HG03439 (cell line): ENCODE measurements around the gene FIZ1.

ENCODE experiments used
- ATAC-seq: cut with Tn5 transposase; IDR thresholded peaks from one replicate; pipeline ENCODE4 v1.9.1; 2021; ENCODE audit warnings: mild to moderate bottlenecking, moderate library complexity; ENCODE audit not compliant: unreplicated experiment

FIZ1 gene

DNA sequence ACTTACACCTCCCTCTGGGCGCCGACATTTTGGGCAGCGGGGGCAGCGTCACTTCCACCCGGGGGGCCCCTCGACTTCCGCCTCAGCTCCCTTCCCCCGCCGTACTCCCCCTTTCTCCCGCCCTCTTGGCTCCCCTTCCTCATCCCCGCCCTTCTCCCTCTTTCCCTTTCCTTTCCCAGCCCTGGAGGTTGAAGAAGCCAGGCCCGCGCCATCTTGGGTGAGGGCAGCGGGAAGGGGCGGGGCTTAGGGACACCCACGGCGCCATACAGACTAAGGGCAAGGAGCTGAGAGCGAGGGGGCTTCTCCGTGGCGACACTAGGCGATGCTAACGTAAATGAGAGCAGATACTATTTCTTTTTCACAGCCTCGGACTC, at the start of gene FIZ1:
Gene FIZ1 (minus strand): TSS at position 50 of the 374 bp plus-strand sequence. CDS start 1,652 bp downstream, outside the sequence.
- ATAC-seq, result peak; percentile 50

DNA sequence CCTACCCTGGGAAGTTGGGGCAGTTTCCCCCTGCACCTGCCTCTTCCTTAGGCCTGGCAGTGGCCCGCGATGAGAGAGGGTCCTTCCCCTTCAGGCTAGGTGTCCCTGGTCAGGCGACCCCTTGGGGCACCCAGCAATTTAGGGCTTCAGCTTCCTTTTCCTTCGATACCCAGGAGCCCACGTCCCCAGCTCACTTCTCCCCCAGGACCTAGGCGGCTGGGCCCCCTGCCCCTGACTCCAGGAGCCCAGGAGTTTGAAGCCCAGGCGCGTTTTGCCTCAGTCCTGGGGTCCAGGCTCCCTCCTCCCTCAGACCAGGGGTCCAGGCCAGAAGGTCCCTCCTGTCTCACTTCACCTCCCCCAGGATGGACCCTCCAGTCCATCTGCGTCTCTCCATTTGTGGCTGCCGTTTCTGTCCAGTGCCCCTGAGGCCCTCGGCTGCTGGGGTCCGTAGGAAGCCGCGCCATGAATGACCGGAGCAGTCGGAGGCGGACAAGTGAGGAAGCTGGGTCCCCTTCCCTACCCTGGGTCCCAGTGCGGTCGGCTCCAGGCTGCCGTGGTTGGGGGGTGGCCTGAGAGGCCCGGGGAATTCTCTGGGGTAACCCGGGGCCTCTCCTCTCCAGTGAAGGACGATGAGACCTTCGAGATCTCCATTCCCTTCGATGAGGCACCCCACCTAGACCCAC, 49.4 kb upstream of the FIZ1 start:
- ATAC-seq, result no peak

DNA sequence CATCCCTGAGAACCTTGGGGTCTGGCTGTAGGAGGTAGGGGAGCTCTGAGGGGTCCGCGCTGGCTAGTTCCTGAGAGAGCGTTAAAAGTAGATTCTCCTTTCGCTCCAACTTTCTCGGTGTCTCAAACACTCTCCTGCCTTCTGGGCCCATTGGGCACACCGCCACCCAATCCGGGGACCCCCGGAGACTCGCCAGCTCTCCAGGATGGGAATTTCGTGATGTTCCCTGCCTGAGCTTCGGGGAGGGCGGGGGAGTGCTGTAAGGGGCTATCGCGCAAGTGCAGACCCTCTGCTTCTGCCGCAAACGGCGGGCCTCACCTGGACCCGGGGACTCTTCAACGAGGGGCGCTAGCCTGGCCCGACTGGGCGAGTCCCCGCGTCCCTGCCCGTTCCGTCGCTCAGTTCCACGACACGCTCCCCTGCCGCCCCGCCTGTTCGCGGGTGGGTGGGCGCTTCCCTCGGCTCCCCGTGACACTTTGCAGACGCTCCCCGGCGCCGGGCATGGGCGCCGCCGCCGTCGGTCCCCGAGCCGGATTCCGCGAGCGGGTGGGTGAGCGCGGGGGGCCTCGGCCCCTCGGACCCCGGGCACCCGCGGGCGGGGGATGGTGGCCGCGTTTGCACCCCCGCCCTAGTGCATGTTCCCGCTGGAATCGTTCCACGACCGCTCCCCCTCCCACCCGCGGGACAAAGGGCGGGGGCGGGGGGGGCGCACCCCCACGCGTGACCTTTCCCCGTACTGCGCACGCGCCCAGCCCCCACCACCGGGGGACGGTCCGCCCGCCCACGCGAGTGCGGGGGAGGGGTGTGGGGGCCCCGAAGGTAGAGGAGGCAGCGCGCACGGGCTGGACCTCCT, 48.6 kb upstream of the FIZ1 start, which contains the start of gene CCDC106:
Gene CCDC106 (plus strand): TSS at position 481 of the 853 bp plus-strand sequence. CDS start 835 bp downstream, outside the sequence.
- no peak for ATAC-seq

DNA sequence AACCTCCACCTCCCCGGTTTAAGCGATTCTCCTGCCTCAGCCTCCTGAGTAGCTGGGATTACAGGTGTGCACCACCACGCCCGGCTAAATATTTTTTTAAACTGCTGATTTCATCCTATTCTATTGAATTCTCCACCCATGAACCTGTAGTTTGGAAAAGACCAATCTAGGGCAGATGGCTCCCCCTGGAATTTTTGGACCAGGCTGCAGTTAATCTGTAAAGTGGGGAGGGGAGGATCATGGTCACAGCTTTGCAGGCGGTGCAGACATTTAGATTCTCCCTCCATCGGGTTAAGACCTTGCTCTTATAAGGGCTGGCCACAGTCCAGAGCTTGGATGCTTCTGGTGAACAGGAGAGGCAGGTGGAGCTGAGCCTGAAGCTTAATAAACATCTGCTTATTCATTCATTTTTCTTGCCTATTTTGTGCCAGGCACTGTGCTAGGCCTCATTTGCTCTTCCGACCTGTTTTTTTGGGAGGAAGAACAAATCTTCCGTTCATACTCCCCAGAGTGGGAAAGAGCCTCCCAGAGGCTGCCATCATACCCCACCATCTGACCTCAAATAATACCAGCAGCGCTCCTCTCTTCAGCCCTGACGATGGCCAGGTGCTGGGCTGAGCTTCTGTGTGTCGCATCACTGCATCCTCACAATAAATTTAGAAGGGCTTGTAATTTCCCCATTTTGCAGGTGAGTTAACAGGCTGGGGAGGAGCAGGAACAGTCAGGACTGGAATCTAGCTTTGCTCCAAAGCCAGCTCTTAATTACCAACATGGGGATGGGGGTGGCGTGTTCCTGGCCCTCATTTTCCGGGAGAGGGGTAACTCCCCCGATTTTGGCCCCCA, 47.8 kb upstream of the FIZ1 start:
- no peak for ATAC-seq

DNA sequence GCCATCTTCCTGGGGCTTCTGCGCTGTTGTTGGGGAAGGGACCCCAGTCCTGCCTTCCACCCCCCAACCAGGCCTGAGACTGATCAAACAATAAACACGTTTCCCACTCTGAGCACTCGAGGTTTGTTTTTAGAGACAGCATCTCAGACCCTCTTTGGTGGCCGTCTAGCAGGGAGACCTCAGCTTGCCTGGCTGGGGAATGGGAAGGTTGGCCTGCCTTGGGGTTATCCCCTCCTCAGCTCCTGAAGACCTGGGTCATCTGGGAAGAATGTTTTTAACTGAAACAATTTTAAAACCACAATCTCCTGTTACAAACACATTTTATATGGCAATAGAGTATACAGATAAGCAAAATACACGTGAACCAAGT, 46.2 kb upstream of the FIZ1 start:
- ATAC-seq, result no peak

DNA sequence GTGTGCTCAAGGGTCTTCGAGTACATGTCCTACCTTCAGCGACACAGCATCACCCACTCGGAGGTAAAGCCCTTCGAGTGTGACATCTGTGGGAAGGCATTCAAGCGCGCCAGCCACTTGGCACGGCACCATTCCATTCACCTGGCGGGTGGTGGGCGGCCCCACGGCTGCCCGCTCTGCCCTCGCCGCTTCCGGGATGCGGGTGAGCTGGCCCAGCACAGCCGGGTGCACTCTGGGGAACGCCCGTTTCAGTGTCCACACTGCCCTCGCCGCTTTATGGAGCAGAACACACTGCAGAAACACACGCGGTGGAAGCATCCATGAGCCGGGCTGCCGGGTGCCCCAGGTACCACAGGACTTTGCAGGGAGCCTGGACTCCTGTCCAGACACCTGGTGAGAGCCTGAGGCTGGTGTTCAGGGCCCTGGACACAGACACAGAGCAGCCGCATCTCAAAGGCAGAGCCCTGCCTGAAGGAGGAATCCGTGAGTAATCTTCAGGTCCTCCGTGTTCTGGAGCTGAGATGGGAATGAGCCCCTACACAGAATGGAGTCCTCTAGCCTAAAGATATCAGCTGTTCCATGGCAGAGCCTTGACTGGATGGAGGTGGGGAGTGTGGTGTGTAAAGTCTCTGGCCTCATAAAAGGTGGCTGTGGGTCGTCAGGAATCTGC, 45.7 kb upstream of the FIZ1 start:
- ATAC-seq, result no peak

DNA sequence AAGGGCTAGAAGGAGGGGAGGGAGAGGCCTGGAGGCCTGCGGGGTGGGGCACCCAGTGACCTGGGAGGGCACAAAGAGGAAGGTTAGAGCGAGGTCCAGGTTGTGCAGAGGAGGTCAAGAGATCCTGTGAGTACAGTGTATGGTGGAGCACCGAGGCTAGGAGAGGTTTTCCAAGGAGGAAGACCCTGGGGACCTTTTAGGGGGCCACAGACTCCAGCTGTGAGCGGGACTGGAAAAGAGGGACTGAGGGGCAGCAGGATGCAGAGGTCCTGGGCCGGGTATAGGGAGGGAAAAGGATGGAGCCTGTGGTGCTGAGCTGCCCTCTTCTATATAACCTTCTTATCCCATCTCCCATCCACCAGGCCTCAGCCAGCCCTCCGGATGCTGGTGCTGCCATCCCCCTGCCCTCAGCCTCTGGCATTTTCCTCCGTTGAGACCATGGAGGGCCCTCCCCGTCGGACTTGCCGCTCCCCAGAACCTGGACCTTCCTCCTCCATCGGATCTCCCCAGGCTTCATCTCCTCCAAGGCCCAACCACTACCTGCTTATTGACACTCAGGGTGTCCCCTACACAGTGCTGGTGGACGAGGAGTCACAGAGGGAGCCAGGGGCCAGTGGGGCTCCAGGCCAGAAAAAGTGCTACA, 45.0 kb upstream of the FIZ1 start:
- no peak for ATAC-seq

DNA sequence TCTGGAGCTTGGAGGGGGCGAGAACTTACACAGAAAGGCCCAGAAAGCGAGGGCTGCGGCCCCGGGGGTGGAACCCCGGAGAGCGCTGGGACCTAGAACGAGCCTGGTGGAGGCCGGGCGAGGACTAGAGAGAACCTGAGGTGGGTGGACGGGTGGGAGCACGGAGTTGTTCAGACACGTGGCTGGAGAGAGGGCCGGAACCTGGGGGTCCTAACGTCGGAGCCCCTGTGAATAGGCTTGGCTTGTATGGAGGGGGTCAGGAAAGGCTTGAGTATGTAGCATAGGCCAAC, 44.5 kb upstream of the FIZ1 start:
- ATAC-seq, result no peak

DNA sequence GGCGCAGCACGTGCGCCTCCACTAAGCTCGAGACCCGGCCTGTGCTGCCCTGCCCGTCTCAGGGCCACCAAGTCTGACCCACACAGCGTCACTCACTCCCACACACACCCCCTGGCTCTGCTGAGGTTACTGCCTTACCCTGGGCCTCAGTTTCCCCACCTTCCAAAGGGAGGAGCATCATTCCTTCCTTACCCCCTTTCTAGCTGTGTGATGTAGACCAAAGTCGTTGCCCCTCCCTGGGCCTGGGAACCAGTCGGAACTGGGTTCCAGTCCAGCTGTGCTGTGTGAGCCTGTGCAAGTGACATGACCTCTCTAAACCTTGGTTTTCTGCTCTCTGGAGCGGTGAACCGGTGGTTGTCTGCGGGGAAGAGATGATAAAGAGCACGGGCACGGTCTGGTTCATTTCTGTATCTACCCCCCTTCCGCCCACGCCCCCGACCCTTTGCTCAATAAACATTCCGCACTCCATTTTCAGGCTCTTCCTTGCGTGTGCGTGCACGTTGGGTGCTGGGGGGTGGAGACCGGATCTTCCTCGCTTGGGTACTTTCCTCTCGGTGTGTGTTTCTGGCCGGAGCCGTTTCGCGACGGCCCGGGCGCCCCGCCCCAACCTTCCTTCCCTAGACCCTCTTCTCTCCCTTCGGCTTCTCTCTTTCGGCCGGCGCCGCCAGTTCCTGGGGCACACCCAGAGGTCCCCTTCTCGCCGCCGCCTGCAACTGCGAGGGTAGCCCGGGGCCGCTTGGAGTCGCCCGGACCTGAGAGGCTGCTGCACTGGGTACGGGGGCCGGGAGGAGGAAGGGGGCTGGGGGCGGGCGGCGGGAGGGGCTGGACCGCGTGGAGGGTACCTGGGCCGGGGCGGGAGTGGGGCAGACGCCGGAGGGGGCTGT, 43.9 kb upstream of the FIZ1 start, which contains the start of gene ZNF581:
Gene ZNF581 (plus strand): TSS at position 647 of the 884 bp plus-strand sequence. CDS start 923 bp downstream, outside the sequence.
- ATAC-seq, result peak; percentile 27

DNA sequence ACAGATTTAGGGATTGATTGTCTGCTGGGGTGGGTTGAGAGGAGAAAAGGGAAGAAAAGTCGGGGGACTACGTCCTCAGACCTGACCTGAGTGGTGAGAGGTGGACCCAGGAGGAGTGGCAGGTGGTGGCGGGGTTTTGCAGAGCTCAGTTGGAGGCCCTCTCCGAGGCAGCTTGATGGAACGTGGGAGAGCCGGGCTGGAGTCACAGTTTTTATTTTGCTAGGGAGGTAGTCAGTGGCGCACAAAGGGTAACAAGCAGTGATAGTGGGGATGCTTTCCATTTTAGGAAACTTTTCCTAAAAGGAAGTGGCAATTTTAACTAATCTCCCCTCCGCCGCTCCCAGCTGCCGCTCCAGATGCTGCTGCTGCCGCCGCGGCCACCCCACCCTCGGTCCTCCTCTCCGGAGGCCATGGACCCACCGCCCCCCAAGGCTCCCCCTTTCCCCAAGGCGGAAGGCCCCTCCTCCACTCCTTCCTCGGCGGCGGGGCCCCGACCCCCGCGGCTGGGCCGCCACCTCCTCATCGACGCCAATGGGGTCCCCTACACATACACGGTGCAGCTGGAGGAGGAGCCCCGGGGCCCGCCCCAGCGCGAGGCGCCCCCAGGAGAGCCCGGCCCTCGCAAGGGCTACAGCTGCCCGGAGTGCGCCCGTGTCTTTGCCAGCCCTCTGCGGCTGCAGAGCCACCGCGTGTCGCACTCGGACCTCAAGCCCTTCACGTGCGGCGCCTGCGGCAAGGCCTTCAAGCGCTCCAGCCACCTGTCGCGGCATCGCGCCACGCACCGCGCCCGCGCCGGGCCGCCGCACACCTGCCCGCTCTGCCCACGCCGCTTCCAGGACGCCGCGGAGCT, 43.1 kb upstream of the FIZ1 start:
- ATAC-seq, result no peak

- ATAC-seq, result no peak
Observed at GRCh38 chr19:55641426-55642152, 42.3 kb upstream of the FIZ1 start.

- ATAC-seq, result no peak
Observed at GRCh38 chr19:55640577-55641425, 41.5 kb upstream of the FIZ1 start, which contains the start of gene ZNF580. ZNF580 (plus strand) TSS chr19:55641002; CDS start chr19:55642509, 1,507 bp downstream.

- ATAC-seq, result no peak
Observed at GRCh38 chr19:55640043-55640576, 40.8 kb upstream of the FIZ1 start.

DNA sequence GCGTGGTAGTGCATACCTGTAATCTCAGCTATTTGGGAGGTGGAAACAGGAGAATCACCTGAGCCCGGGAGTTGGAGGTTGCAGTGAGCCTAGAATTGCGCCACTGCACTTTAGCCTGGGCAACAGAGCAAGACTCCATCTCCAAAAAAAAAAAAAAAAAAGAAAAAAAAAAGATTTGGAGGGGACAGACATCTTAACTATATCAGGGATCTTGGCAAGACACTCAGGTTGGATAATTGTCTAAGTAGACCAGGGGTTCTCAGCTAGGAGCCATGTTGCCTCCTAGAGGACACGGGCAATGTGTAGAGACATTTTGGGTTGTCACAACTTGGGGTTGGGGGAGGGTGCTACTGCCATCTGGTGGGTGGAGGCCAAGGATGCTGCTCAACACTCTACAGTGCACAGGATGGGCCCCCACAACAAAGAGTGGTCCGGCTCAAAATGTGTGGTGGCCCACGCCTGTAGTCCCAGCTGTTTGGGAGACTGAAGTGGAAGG, 39.6 kb upstream of the FIZ1 start:
- no peak for ATAC-seq

GRCh38 chr19:55637534-55637933, 38.2 kb upstream of the FIZ1 start:
- ATAC-seq, result no peak

- no peak for ATAC-seq
Observed at GRCh38 chr19:55636723-55637122, 37.4 kb upstream of the FIZ1 start.
